OCI-LY7 (cell line): Measurements from ENCODE around the gene MAPT.

Experiments
- EZH2phosphoT487 ChIP-seq: fragments of 200-600 bp; sonication (generic); IDR thresholded peaks from 2 replicates; pipeline ENCODE4 v1.6.1; 2018; ENCODE audit warnings: low read depth, borderline replicate concordance, mild to moderate bottlenecking, mixed run types, antibody characterized with exemption, low read length, moderate library complexity, mixed read lengths
- TF ChIP-seq, protein P1 (sequence below): fragments of 200-600 bp; sonication (generic); conservative IDR thresholded peaks from 2 replicates; pipeline ENCODE4 v1.5.1; 2014; ENCODE audit warnings: mild to moderate bottlenecking, antibody characterized with exemption, low read length, moderate library complexity, mixed read lengths

DNA sequence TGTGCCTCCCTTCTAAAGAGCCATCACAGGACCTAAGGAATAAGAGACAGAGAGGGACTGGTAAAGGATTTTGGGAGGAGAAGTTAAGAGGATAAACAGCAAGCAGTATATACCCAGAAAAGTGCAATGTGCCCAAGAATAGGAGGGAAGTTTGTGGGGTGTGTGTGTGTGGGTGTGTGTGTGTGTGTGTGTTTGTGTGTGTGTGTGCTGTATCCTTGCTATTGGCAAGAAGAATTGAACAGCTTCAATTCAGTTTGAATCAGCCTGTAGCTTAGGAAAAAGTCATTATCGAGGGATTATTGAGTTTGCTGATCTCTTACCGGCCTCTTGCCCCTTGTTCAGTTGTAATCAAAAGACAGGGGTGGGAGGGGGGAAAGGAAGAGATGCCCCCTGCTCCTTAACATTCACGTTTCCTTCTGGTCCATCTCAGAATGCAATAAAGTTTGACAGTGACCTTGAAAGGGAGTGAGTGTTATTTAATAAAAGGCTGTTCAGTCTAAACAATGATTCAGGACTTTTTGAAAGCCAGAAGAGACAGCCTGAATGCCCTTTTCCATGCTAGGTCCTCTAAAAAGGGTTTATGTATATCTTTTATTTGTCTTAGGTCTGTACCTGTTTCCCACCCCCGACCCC lies 23.9 kb upstream of the MAPT start:
- TF ChIP-seq, protein P1, sequence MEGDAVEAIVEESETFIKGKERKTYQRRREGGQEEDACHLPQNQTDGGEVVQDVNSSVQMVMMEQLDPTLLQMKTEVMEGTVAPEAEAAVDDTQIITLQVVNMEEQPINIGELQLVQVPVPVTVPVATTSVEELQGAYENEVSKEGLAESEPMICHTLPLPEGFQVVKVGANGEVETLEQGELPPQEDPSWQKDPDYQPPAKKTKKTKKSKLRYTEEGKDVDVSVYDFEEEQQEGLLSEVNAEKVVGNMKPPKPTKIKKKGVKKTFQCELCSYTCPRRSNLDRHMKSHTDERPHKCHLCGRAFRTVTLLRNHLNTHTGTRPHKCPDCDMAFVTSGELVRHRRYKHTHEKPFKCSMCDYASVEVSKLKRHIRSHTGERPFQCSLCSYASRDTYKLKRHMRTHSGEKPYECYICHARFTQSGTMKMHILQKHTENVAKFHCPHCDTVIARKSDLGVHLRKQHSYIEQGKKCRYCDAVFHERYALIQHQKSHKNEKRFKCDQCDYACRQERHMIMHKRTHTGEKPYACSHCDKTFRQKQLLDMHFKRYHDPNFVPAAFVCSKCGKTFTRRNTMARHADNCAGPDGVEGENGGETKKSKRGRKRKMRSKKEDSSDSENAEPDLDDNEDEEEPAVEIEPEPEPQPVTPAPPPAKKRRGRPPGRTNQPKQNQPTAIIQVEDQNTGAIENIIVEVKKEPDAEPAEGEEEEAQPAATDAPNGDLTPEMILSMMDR = no peak
- no peak for TF ChIP-seq EZH2phosphoT487
